Activated naive CD4-positive, alpha-beta T cell treated with anti-CD3 and anti-CD28 coated beads, Interleukin-2, amount 10 ng/mL, durations not matched to agents 7 days and 5 days (primary cell): ENCODE data around the gene UBE2F.
"Not testable (repeated sequence)": the region's sequence is repeated elsewhere in the genome, so short reads cannot be mapped to it uniquely, and the experiment has no call there.

Source experiments
- CTCF ChIA-PET: fragments of 350-600 bp; sonication (Branson Sonifier 250); formaldehyde crosslinking; loops from one replicate; lab custom pipeline; 2021; ENCODE audit warnings: antibody characterized with exemption; lab: Charles Lee
- DNase-seq: peaks from one replicate; pipeline ENCODE4 v3.0.0-alpha.2; 2020
- H3K27ac Mint-ChIP-seq: one replicate; pipeline ENCODE4 v1.8.0; 2021; ENCODE audit warnings: mild to moderate bottlenecking, moderate library complexity, mixed read lengths
- H3K27me3 Mint-ChIP-seq: one replicate; pipeline ENCODE4 v1.8.0; 2021; ENCODE audit warnings: mild to moderate bottlenecking, mixed read lengths
- H3K36me3 Mint-ChIP-seq: one replicate; pipeline ENCODE4 v1.8.0; 2021; ENCODE audit warnings: mixed read lengths
- H3K4me1 Mint-ChIP-seq: one replicate; pipeline ENCODE4 v1.8.0; 2021; ENCODE audit warnings: mixed read lengths
- H3K4me3 Mint-ChIP-seq: one replicate; pipeline ENCODE4 v1.8.0; 2021; ENCODE audit warnings: mild to moderate bottlenecking, moderate library complexity, mixed read lengths
- H3K9me3 Mint-ChIP-seq: one replicate; pipeline ENCODE4 v1.8.0; 2021; ENCODE audit warnings: mixed read lengths

Gene UBE2F

GRCh38 chr2:237961637-237962036 is 5.2 kb upstream of the UBE2F start:
- H3K36me3 Mint-ChIP-seq: peaks cover 8% of the 10 kb centered on the region
- CTCF ChIA-PET: no interaction called here

GRCh38 chr2:237962432-237963084 is 4.3 kb upstream of the UBE2F start:
- peaks cover 8% of the 10 kb centered on the region for H3K36me3 Mint-ChIP-seq
- H3K4me3 Mint-ChIP-seq: no peak overlapping the region
- peaks cover 3% of the 10 kb centered on the region for H3K4me1 Mint-ChIP-seq
- no peak overlapping the region for H3K27ac Mint-ChIP-seq
- H3K9me3 Mint-ChIP-seq: peaks cover 18% of the 10 kb centered on the region
- CTCF ChIA-PET: interaction anchor here (1.0 kb wide), 1 partner anchor 177 kb away, joined by 3 read pairs; no protein-coding TSS in a partner anchor
- peaks cover 17% of the 10 kb centered on the region for H3K27me3 Mint-ChIP-seq
- DNase-seq: no peak

More at GRCh38 chr2:237961637-237962036, 5.2 kb upstream of the UBE2F start:
- DNase-seq: no peak
- Mint-ChIP-seq H3K27ac (no peak overlapping the region), H3K27me3 (peaks cover 26% of the 10 kb centered on the region), H3K4me3 (no peak overlapping the region), H3K9me3 (peaks cover 18% of the 10 kb centered on the region), H3K4me1 (peaks cover 10% of the 10 kb centered on the region)

- not testable (repeated sequence) for H3K27me3 Mint-ChIP-seq, DNase-seq, H3K36me3 Mint-ChIP-seq, H3K4me1 Mint-ChIP-seq, H3K4me3 Mint-ChIP-seq, H3K27ac Mint-ChIP-seq
- H3K9me3 Mint-ChIP-seq: peaks cover 18% of the 10 kb centered on the region
- CTCF ChIA-PET: interaction anchor here (1.0 kb wide), 1 partner anchor 176 kb away, joined by 3 read pairs; no protein-coding TSS in a partner anchor
Observed at GRCh38 chr2:237963490-237963991, 3.3 kb upstream of the UBE2F start.

- no peak for DNase-seq
- H3K27ac Mint-ChIP-seq: no peak overlapping the region
- CTCF ChIA-PET: no interaction called here
- peaks cover 10% of the 10 kb centered on the region for H3K36me3 Mint-ChIP-seq
- H3K9me3 Mint-ChIP-seq: peaks cover 18% of the 10 kb centered on the region
- peaks cover 16% of the 10 kb centered on the region for H3K4me1 Mint-ChIP-seq
- H3K4me3 Mint-ChIP-seq: no peak overlapping the region
- H3K27me3 Mint-ChIP-seq: peaks cover 4% of the 10 kb centered on the region
Observed at GRCh38 chr2:237964194-237964577, 2.6 kb upstream of the UBE2F start.

DNA sequence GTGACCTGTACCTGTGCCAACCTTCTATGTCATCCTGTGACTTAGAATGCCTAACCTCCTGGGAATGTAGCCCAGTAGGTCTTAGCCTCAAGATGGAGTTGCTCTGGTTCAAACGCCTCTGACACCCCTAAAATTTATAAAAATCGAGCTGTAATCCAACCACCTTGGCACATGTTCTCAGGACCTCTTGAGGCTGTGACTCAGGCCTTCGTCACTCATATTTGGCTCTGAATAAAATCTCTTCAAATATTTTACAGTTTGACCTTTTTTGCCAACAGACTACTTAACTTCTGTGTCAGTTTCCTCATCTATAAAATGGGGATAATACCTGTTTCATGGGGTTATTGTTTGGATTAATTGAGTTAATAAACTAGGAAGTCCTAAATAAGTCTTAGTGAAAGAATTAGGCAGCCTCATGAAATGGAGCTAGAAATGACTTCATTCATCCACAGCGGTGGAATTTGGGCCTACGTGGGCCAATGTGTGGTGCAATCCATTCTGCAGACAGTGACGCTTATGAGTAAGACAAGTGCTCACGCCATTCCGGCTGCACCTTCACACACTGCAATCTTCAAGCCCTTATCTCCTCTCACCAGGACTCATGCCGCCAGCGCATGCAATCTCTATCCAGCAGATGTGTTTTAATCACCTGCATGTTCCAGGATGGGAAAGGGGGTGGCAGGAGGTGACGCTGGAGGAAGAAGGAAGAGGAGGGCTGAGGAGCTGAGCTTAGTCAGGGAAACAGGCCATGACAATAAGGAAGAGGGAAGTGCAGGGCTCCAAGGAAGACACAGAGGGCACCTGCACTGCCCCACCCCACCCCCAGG is 2.0 kb upstream of the UBE2F start:
- H3K4me3 Mint-ChIP-seq: peak overlapping the region; percentile 3
- CTCF ChIA-PET: no interaction called here

DNA sequence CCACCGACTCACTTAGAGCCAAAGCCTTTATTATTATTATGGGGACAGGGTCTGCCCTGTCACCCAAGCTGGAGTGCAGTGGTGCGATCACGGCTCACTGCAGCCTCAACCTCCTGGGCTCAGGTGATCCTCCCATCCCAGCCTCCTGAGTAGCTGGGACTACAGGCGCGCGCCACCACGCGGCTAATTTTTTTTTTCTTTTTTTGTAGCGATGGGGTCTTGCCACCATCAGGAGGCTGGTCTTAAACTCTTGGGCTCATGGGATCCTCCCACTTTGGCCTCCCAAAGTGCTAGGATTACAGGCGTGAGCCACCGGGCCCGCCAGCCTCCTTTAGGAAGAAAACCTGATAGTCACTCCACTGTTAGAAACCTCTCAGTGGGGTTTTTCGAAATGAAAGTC is 970 bp upstream of the UBE2F start:
- CTCF ChIA-PET: interaction anchor here (0.7 kb wide), 1 partner anchor 285 kb away, joined by 3 read pairs; no protein-coding TSS in a partner anchor
- Mint-ChIP-seq H3K9me3 (peaks cover 18% of the 10 kb centered on the region), H3K4me3 (peak overlapping the region; percentile 75), H3K27ac (peak overlapping the region; percentile 71), H3K4me1 (peaks cover 31% of the 10 kb centered on the region), H3K36me3 (peaks cover 23% of the 10 kb centered on the region)
- not testable (repeated sequence) for DNase-seq, H3K27me3 Mint-ChIP-seq

More for the DNA sequence above, 2.0 kb upstream of the UBE2F start:
- Mint-ChIP-seq H3K36me3 (peaks cover 16% of the 10 kb centered on the region), H3K27me3 (no peaks in the 10 kb centered on the region), H3K4me1 (peaks cover 22% of the 10 kb centered on the region), H3K9me3 (peaks cover 18% of the 10 kb centered on the region), H3K27ac (peak overlapping the region; percentile 46)
- no peak for DNase-seq

DNA sequence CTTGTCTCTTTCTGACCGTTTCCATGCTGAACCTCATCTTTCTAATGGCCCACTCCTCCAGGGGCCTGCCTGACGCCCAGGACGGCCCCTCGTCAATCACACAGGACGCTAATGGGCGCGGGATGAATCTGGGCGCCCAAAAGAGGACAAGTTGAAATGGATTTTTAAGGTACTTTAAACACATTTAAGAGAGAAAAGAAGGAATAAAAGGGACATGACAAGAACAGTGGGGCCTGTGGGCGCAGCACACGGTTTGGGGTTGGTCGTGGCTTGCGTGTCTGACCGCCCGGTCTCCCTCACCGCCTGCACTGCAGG is 607 bp upstream of the UBE2F start:
- H3K36me3 Mint-ChIP-seq: peaks cover 23% of the 10 kb centered on the region
- peak overlapping the region; percentile 75 for H3K4me3 Mint-ChIP-seq
- peaks cover 18% of the 10 kb centered on the region for H3K9me3 Mint-ChIP-seq
- H3K4me1 Mint-ChIP-seq: peaks cover 34% of the 10 kb centered on the region
- no peaks in the 10 kb centered on the region for H3K27me3 Mint-ChIP-seq
- CTCF ChIA-PET: no interaction called here
- H3K27ac Mint-ChIP-seq: peak overlapping the region; percentile 71
- DNase-seq: no peak

GRCh38 chr2:237967463-237967951 is 693 bp downstream of the UBE2F start:
- CTCF ChIA-PET: interaction anchor here (1.0 to 3.6 kb wide), 9 partner anchors 13 to 296 kb away, joined by 3 to 33 read pairs (median 8); no protein-coding TSS in a partner anchor
- Mint-ChIP-seq H3K27me3 (no peaks in the 10 kb centered on the region), H3K9me3 (peaks cover 10% of the 10 kb centered on the region), H3K27ac (peak overlapping the region; percentile 65), H3K36me3 (peaks cover 22% of the 10 kb centered on the region), H3K4me1 (peaks cover 40% of the 10 kb centered on the region), H3K4me3 (peak overlapping the region; percentile 73)
- DNase-seq: peak; percentile 39

GRCh38 chr2:237968048-237968862 is 1.4 kb downstream of the UBE2F start:
- peak overlapping the region; percentile 65 for H3K27ac Mint-ChIP-seq

GRCh38 chr2:237971661-237972060 is 4.8 kb downstream of the UBE2F start:
- CTCF ChIA-PET: interaction anchor here (1.0 to 2.2 kb wide), 2 partner anchors 138 to 292 kb away, joined by 3 to 10 read pairs; no protein-coding TSS in a partner anchor
- no peak overlapping the region for H3K4me3 Mint-ChIP-seq
- no peak for DNase-seq
- peaks cover 50% of the 10 kb centered on the region for H3K4me1 Mint-ChIP-seq
- H3K27ac Mint-ChIP-seq: no peak overlapping the region
- no peaks in the 10 kb centered on the region for H3K27me3 Mint-ChIP-seq
- no peaks in the 10 kb centered on the region for H3K9me3 Mint-ChIP-seq
- peaks cover 31% of the 10 kb centered on the region for H3K36me3 Mint-ChIP-seq

More at GRCh38 chr2:237968048-237968862, 1.4 kb downstream of the UBE2F start:
- DNase-seq: peak; percentile 77
- Mint-ChIP-seq H3K4me3 (peak overlapping the region; percentile 73), H3K4me1 (peaks cover 40% of the 10 kb centered on the region), H3K9me3 (peaks cover 3% of the 10 kb centered on the region), H3K36me3 (peaks cover 21% of the 10 kb centered on the region), H3K27me3 (no peaks in the 10 kb centered on the region)
- CTCF ChIA-PET: interaction anchor here (0.5 to 3.6 kb wide), 23 partner anchors 12 to 452 kb away, joined by 3 to 33 read pairs (median 3); no protein-coding TSS in a partner anchor

DNA sequence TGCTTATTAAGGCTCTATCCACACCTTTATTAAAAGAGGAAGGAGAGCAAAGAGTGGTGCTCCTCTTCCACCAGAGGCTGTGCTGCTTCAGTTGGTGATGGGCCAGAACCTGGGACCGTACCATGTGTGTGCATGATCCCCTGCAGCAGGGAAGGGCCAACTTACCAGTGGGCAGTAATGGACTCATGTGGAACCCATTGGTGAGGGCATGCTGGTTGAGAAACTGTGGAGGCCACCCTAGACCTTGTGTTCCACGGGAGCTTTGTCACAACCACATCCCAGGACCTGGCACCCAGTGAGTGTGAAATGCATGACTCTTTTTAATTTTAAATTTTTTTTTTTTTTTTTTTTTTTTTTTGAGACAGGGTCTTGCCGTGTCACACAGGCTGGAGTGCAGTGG is 5.4 kb downstream of the UBE2F start:
- Mint-ChIP-seq H3K9me3 (no peaks in the 10 kb centered on the region), H3K36me3 (peaks cover 33% of the 10 kb centered on the region), H3K27ac (no peak overlapping the region), H3K27me3 (no peaks in the 10 kb centered on the region), H3K4me3 (no peak overlapping the region), H3K4me1 (peaks cover 53% of the 10 kb centered on the region)
- CTCF ChIA-PET: interaction anchor here (1.0 to 2.2 kb wide), 2 partner anchors 137 to 291 kb away, joined by 3 to 10 read pairs; no protein-coding TSS in a partner anchor
- no peak for DNase-seq

DNA sequence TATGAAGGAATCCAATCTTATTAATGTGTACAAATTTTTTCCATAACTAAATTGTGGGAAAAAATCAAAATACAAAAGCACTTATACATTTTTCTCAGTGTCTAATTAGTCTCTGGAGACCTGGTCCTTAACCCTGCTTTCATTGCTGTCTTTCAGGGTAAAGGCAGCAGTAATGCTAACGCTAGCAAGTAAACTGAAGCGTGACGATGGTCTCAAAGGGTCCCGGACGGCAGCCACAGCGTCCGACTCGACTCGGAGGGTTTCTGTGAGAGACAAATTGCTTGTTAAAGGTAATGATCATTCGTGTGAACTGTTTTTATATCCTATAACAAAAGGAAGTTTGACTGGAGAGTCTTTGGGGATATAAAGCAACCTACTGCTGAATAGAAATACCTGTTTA is 6.1 kb downstream of the UBE2F start:
- DNase-seq: no peak
- no peak overlapping the region for H3K27ac Mint-ChIP-seq
- no peaks in the 10 kb centered on the region for H3K9me3 Mint-ChIP-seq
- H3K4me3 Mint-ChIP-seq: no peak overlapping the region
- CTCF ChIA-PET: interaction anchor here (2.2 kb wide), 1 partner anchor 291 kb away, joined by 10 read pairs; no protein-coding TSS in a partner anchor
- H3K36me3 Mint-ChIP-seq: peaks cover 40% of the 10 kb centered on the region
- peaks cover 58% of the 10 kb centered on the region for H3K4me1 Mint-ChIP-seq
- no peaks in the 10 kb centered on the region for H3K27me3 Mint-ChIP-seq

- Mint-ChIP-seq H3K27ac (no peak overlapping the region), H3K4me3 (no peak overlapping the region), H3K4me1 (peaks cover 61% of the 10 kb centered on the region), H3K27me3 (no peaks in the 10 kb centered on the region), H3K36me3 (peaks cover 53% of the 10 kb centered on the region), H3K9me3 (no peaks in the 10 kb centered on the region)
- DNase-seq: no peak
- CTCF ChIA-PET: no interaction called here
Observed at GRCh38 chr2:237977380-237977779, 10.6 kb downstream of the UBE2F start.
